ENCODE data around the gene LOX.
A peak's percentile ranks its signal among the peaks of the same experiment; 100 is the strongest.
"Not testable (repeated sequence)": the region's sequence is repeated elsewhere in the genome, so short reads cannot be mapped to it uniquely, and the experiment has no call there.

LOX gene

DNA sequence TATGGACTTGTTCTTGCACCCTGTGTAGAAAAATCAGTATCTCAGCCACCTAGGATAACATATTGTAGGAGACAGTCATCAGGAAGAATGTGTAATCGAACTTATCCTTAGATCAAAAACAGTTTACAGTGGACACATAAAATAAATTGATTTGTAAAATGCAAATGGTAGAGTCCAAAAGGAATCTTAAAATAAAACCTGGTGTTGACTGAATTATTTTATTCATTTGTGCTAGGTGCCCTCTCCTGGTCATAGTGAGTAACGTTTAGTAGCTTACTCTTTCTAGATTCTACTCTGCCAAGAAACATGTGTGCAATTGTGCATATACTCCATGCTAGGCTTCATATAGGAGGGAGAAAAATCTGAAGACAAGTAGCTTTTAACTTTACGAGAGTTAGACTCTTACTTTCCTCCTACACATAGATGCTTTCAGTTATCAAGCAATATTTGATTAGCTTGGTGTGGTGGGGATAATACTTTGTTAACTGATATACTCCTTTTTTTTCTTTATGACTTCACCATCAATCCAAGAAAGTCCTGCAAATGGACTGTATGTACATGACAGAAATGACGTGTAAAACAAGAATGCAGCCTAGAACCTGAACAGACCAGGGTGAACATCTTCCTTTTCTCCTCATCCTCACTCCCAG lies 23.7 kb upstream of the LOX start:
- DNase-seq (ENCODE audit: low read depth, low spot score), result peak; percentile 25
- H3K4me3 ChIP-seq (ENCODE audit: low read length), result no peak overlapping the region

GRCh38 chr5:122099060-122099790 lies 21.2 kb upstream of the LOX start:
- DNase-seq (ENCODE audit: low read depth, low spot score), result no peak

DNA sequence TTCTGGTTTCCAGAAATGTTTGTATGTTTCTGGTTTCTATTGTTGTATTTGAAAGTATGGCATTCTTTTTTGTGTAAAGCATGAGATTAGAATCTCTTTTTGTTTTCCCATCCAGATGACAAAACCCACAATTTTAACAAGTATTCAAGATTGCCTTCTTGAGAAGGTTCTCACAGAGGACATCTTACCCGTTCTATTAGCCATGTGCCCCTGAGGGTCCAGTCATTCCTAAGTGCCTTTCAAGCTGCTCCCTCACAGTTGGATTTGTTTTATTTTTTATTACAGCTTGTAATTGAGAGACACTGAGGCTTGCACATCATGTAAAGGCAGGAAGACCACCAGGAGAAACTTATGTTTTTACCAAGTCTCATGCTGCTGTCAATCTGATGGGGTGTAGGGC lies 19.3 kb upstream of the LOX start:
- H3K4me3 ChIP-seq (ENCODE audit: low read length), result no peak overlapping the region
- DNase-seq (ENCODE audit: low read depth, low spot score), result no peak

More at GRCh38 chr5:122099060-122099790, 21.2 kb upstream of the LOX start:
- no peak overlapping the region for H3K4me3 ChIP-seq (ENCODE audit: low read length)

DNA sequence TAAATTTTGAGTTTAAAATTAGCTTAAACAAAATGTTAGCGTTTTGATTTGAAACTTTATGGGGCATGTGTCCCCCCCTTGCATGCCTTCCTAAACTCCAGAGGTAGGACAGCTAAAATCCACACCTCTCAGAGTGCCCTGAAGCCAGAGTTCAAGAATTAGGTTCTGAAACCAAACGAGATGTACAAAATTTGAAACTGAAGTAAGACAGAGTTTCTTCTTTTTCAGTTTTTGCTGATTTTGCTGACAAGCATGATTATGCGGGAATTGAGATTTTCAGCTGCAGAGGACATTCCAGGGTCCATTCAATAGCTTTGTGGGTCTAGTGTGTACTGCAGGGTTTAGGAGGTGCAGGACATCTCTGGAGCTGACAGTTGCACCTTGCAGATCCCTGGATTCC lies 17.1 kb upstream of the LOX start:
- H3K4me3 ChIP-seq (ENCODE audit: low read length), result no peak overlapping the region
- DNase-seq (ENCODE audit: low read depth, low spot score), result no peak

DNA sequence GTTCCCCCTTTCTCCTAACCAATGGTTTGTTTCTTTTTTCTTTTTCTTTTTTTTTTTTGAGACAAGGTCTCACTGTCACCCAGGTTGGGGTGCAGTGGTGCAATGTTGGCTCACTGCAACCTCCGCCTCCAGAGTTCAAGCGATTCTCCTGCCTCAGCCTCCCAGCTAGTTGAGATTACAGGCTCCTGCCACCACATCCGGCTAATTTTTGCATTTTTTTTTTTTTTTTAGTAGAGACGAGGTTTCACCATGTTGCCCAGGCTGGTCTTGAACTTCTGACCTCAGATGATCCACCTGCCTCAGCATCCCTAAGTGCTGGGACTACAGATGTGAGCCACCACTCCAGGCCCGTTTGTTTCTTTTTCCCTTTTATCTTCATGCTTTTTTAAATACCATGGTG lies 16.2 kb upstream of the LOX start:
- H3K4me3 ChIP-seq (ENCODE audit: low read length); DNase-seq (ENCODE audit: low read depth, low spot score): not testable (repeated sequence)

DNA sequence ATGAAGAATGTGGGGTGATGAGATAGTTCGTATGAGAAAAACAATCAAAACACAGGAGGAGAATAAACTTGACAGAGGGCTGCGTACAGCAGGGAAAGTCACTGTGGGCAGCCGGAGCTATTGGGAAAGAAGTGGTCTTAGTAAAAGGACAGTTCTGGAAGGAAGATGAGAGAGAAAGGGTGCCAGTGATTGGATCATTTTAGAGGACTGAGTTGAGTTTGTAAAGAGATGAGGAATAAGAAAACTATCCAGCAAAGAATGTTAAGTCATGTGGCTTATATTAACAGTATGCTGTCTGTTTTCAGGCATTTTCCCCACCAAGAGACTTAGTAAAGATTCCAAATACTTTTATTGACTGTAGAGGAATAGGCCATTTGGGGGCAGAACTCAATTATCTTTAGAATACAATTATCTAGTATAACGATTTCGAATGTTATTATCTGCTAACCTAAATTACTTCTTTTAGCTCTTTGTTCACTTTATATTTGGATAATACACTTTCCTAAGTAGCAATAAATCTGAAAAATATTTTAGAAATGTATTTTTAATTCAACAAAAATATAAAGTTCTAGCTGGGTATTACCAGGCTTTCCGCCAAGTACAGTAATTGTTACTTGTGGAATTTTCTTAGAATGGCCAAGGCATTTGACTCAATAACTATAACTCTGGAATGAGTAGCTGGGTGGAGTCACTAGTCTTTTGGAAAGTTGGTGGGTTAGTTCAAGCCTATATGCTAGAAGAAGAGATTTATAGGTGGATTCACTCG lies 15.5 kb upstream of the LOX start:
- no peak overlapping the region for H3K4me3 ChIP-seq (ENCODE audit: low read length)
- DNase-seq (ENCODE audit: low read depth, low spot score), result no peak

DNA sequence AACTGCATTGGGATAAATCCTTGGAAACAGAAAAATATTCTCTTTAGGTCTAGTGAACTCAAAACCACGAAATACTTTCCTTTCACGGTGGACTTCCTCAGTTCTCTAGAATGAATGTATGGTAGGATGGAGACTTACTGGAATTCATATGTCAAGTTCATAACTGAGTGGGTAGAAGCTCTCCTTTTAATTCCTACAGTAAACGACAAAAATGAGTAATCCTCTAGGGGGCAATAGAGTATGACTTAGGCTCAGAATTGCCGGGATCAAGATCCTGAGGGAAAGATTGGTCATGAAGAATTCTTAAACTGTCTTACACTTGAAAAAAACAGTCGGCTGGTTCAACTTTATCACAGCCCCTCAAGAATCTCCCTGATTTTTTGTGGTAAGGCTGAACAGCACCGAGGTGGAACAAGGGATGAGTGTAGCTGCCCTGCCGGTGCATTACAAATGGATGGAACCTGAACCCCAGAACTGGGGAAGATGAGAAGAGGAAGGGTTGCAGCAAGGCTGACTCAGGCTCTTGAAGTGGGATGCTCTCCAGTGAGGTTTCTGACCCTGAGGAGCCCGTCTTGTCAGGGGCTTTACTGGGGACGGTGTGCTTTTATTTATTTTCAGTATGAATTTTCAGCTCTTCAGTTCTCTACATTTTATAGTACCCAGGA lies 14.0 kb upstream of the LOX start:
- no peak for DNase-seq (ENCODE audit: low read depth, low spot score)
- H3K4me3 ChIP-seq (ENCODE audit: low read length), result no peak overlapping the region

- H3K4me3 ChIP-seq (ENCODE audit: low read length), result no peak overlapping the region
- DNase-seq (ENCODE audit: low read depth, low spot score), result no peak
These were observed 11.3 kb upstream of the LOX start for GRCh38 chr5:122089096-122090013.

DNA sequence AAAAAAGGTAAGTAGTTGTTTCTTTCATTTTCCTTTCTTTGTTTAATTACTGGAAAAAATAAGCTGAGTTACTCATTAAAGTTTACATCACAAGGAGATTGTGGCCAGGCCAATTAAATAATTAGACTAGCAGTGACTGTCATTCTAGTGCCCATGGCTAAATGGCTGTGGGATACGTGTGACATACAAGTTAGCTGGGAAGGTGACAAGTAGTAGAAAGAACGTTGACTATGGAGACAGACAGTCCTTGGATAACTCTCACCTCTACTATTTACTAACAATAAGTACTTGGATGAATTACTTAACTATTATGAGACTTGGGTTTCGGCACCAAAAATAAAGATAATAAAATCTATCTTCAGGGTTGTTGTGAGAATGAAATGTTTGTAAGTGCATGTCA lies 7.0 kb upstream of the LOX start:
- H3K4me3 ChIP-seq (ENCODE audit: low read length), result no peak overlapping the region
- DNase-seq (ENCODE audit: low read depth, low spot score), result no peak

DNA sequence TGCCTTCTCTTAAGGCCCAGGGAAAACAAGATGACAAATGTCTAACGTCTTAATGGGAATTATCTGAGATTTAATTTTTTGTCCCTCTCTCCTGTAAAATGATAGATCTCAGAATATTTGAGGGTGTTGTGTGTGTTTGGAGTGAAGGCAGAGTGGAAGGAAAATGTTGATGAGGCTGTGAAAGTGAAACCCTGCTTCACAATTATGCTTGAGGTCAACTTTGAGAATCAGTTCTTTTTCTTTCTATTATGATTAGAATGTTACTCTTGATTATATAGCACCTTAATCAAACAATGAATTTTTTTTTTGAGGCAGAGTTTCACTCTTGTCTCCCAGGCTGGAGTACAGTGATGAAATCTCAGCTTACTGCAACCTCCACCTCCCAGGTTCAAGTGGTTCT lies 5.5 kb upstream of the LOX start:
- no peak for DNase-seq (ENCODE audit: low read depth, low spot score)
- no peak overlapping the region for H3K4me3 ChIP-seq (ENCODE audit: low read length)

- no peak for DNase-seq (ENCODE audit: low read depth, low spot score)
- no peak overlapping the region for H3K4me3 ChIP-seq (ENCODE audit: low read length)
These were observed 3.5 kb upstream of the LOX start for GRCh38 chr5:122081541-122081940.

GRCh38 chr5:122077366-122078115 lies 518 bp downstream of the LOX start:
- DNase-seq (ENCODE audit: low read depth, low spot score), result no peak
- no peak overlapping the region for H3K4me3 ChIP-seq (ENCODE audit: low read length)

GRCh38 chr5:122076669-122077365 lies 1.2 kb downstream of the LOX start:
- DNase-seq (ENCODE audit: low read depth, low spot score), result no peak
- H3K4me3 ChIP-seq (ENCODE audit: low read length), result no peak overlapping the region

GRCh38 chr5:122076050-122076461 lies 2.0 kb downstream of the LOX start:
- H3K4me3 ChIP-seq (ENCODE audit: low read length), result no peak overlapping the region
- DNase-seq (ENCODE audit: low read depth, low spot score), result no peak

- H3K4me3 ChIP-seq (ENCODE audit: low read length), result no peak overlapping the region
These were observed 4.2 kb downstream of the LOX start for GRCh38 chr5:122073864-122074263.

GRCh38 chr5:122073018-122073417 lies 5.0 kb downstream of the LOX start:
- no peak for DNase-seq (ENCODE audit: low read depth, low spot score)
- H3K4me3 ChIP-seq (ENCODE audit: low read length), result no peak overlapping the region

More at GRCh38 chr5:122073864-122074263, 4.2 kb downstream of the LOX start:
- DNase-seq (ENCODE audit: low read depth, low spot score), result no peak

DNA sequence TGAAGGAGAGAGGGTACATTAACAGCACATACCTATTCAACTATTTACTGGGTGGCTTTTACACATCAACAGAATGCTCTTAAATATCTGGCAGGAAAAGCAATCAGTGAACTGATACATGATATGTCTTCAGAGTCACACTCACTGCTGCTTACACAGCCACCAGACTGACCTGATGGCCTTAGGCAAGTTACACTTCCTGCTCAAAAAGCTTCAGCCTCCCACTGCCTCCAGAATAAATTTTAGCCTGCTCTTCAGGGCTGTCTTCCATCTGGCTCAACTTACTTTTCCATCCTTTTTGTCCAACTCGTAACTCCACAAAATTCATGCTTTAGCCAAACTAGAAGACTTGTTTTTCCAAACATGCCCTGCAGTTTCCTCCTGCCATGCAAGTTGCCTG lies 10.7 kb downstream of the LOX start:
- no peak for DNase-seq (ENCODE audit: low read depth, low spot score)

More for the DNA sequence above, 10.7 kb downstream of the LOX start:
- no peak overlapping the region for H3K4me3 ChIP-seq (ENCODE audit: low read length)

All from Jurkat, Clone E6-1 (cell line).